Panc1 (cell line): Measurements from ENCODE around the gene TMEM271. TPM values are rescaled to one million over a fixed set of nuclear protein-coding genes. Genes with fewer than 3 reads are reported as not detected.

Experiments used
- ATAC-seq: fragments of 200-7000 bp; cut with Tn5 transposase; 2 replicates; pipeline ENCODE4 v1.9.1; 2020; ENCODE audit warnings: mild to moderate bottlenecking, moderate library complexity
- BruUV-seq: library from RNA; stranded (reverse); fragments of 400-500 nt; replicated peaks from 2 replicates; lab custom pipeline; 2021; lab: Mats Ljungman, UMichigan
- CTCF ChIA-PET: fragments of 300-600 bp; sonication (Branson Sonifier 250); formaldehyde crosslinking; loops from one replicate; lab custom pipeline; 2022; ENCODE audit warnings: antibody characterized with exemption; lab: Charles Lee
- POLR2A ChIA-PET: fragments of 300-600 bp; sonication (Branson Sonifier 250); formaldehyde crosslinking; loops from one replicate; lab custom pipeline; 2022; ENCODE audit warnings: antibody characterized with exemption; lab: Charles Lee
- DNase-seq: peaks from one replicate; pipeline ENCODE4 v3.0.0-alpha.2; 2010; ENCODE audit warnings: low read depth, low spot score
- H3K27ac ChIP-seq: 2 replicates; pipeline ENCODE4 v1.5.1; 2011; ENCODE audit warnings: mild to moderate bottlenecking, low read length, inconsistent platforms
- H3K27me3 ChIP-seq: fragments of 200-500 bp; sonication (Bioruptor generic); 2 replicates; pipeline ENCODE4 v1.6.0; 2014; ENCODE audit warnings: low read length, inconsistent platforms; ENCODE audit not compliant: control insufficient read depth, insufficient read depth
- H3K36me3 ChIP-seq: fragments of 200-500 bp; sonication (Bioruptor generic); 2 replicates; pipeline ENCODE4 v1.5.1; 2014; ENCODE audit warnings: inconsistent platforms, mild to moderate bottlenecking, low read length, moderate library complexity; ENCODE audit not compliant: control insufficient read depth, insufficient read depth
- H3K4me1 ChIP-seq: 2 replicates; pipeline ENCODE4 v1.5.1; 2011; ENCODE audit warnings: inconsistent platforms, mild to moderate bottlenecking, low read length, moderate library complexity; ENCODE audit not compliant: control insufficient read depth, insufficient read depth
- H3K4me3 ChIP-seq, 2 experiments: 2 replicates each; pipeline ENCODE4 v1.5.1; 2011 to 2012; ENCODE audit warnings: low read depth in 2 of 2, low read length in 2 of 2, mild to moderate bottlenecking in 2 of 2, inconsistent platforms in 1 of 2, moderate library complexity in 1 of 2
- H3K9me3 ChIP-seq: fragments of 200-500 bp; sonication (Bioruptor generic); 2 replicates; pipeline ENCODE4 v1.5.1; 2014; ENCODE audit warnings: low read depth, mild to moderate bottlenecking, inconsistent platforms, low read length, moderate library complexity; ENCODE audit not compliant: control insufficient read depth, insufficient read depth
- POLR2AphosphoS5 ChIP-seq: IDR thresholded peaks from 2 replicates; pipeline ENCODE4 v1.6.1; 2012; ENCODE audit warnings: mild to moderate bottlenecking, low read depth, low read length, moderate library complexity
- SIN3A ChIP-seq: IDR thresholded peaks from 2 replicates; pipeline ENCODE4 v1.6.1; 2012; ENCODE audit warnings: low read depth, mild to moderate bottlenecking, low read length, moderate library complexity, borderline replicate concordance; ENCODE audit not compliant: insufficient read depth
- TCF7L2 ChIP-seq: IDR thresholded peaks from 2 replicates; pipeline ENCODE4 v1.6.1; 2011; ENCODE audit warnings: mild to moderate bottlenecking, low read depth, low read length, inconsistent platforms
- in situ Hi-C: cut with HindIII; loops from 2 replicates; pipeline ENCODE4 v1.10.0; 2016; ENCODE audit warnings: low sequenced_read_pairs, low pct_unique_long_range_greater_than_20kb
- intact Hi-C: fragments of 100-400 bp; cut with micrococcal nuclease; formaldehyde crosslinking; loops from one replicate; pipeline ENCODE4 v1.10.0; 2022; ENCODE audit not compliant: unreplicated experiment
- total RNA-seq: library from RNA; stranded (reverse); gene quantifications from one replicate; pipeline ENCODE4 v1.2.1, GENCODE V29; 2021; ENCODE audit not compliant: unreplicated experiment
- TF ChIP-seq, protein P1 (sequence below), 2 experiments: IDR thresholded peaks; 2 replicates each; pipeline ENCODE4 v1.6.1; 2011 to 2012; ENCODE audit warnings: low read depth in 2 of 2, control low read depth in 1 of 2, low read length in 1 of 2, mild to moderate bottlenecking in 1 of 2, moderate library complexity in 1 of 2; ENCODE audit not compliant: insufficient read depth in 1 of 2
- TF ChIP-seq, protein P2 (sequence below): fragments of 450-650 bp; IDR thresholded peaks from 2 replicates; pipeline ENCODE4 v1.5.1; 2017; ENCODE audit warnings: mild to moderate bottlenecking

TMEM271 gene
- total RNA-seq, 1 experiment from 2014 or later = not detected

DNA sequence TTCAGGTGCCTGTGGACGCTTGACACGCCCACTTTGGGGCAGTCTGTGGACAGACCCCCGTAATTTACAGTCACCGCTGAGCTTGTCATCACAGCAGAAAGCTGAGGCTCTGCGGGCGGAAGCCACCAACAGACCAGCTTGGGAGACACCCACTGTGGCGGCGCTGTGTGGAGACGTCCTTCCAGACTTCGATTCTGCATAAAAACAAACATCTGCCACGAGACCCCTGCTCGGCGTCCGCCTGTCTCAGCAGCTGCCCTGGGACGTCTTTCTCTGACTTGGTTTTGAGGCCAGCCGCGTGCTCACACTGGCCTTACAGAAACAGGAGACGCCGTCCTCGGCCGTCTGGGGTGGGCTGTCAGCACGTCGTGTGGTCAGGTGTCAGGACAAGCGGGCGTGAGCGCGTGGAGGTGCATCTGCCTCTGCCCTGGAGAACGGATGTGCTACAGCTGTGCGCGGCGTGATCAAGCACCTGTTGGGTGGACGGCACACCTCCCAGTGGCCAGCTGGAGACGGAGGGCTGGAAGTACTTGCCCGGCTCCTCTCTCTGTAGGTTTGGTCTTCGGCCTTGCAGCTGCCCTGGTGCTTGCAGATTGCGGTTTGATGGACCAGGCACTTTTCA lies 39.6 kb downstream of the TMEM271 start:
- in situ Hi-C loops = no loop called here
- POLR2A ChIA-PET = no interaction called here
- BruUV-seq = no TSS peak

DNA sequence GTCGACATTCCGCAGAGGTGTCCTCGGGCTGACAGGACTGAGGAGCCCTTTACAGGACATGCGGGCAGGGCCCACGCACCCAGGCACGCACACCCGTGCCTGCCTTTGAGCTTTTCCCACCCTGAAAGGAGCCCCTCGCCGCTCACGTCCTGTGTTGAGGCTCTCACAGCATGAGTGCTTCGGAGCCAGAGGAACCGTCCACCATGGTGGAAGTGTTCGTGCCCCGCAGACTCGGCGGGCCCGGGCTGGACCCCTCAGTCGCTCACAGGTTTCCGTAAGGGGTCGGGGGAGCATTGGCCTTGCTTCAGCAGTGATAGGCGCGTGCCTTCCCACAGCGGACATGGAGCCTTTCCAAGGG lies 40.2 kb downstream of the TMEM271 start:
- POLR2A ChIA-PET = no interaction called here

More for the DNA sequence above, 39.6 kb downstream of the TMEM271 start:
- H3K9me3 ChIP-seq = no peaks in the 10 kb centered on the region
- no peak overlapping the region for H3K4me3 ChIP-seq
- no peak for DNase-seq
- H3K4me1 ChIP-seq = no peaks in the 10 kb centered on the region
- H3K27me3 ChIP-seq = no peaks in the 10 kb centered on the region
- ATAC-seq = no peak
- intact Hi-C loops = no loop called here
- TF ChIP-seq, protein P1, sequence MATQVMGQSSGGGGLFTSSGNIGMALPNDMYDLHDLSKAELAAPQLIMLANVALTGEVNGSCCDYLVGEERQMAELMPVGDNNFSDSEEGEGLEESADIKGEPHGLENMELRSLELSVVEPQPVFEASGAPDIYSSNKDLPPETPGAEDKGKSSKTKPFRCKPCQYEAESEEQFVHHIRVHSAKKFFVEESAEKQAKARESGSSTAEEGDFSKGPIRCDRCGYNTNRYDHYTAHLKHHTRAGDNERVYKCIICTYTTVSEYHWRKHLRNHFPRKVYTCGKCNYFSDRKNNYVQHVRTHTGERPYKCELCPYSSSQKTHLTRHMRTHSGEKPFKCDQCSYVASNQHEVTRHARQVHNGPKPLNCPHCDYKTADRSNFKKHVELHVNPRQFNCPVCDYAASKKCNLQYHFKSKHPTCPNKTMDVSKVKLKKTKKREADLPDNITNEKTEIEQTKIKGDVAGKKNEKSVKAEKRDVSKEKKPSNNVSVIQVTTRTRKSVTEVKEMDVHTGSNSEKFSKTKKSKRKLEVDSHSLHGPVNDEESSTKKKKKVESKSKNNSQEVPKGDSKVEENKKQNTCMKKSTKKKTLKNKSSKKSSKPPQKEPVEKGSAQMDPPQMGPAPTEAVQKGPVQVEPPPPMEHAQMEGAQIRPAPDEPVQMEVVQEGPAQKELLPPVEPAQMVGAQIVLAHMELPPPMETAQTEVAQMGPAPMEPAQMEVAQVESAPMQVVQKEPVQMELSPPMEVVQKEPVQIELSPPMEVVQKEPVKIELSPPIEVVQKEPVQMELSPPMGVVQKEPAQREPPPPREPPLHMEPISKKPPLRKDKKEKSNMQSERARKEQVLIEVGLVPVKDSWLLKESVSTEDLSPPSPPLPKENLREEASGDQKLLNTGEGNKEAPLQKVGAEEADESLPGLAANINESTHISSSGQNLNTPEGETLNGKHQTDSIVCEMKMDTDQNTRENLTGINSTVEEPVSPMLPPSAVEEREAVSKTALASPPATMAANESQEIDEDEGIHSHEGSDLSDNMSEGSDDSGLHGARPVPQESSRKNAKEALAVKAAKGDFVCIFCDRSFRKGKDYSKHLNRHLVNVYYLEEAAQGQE (IDR thresholded peaks at IDR 0.05; ENCODE audit: insufficient read depth in 1 of 2, low read depth in 2 of 2, low read length in 1 of 2) = no peak
- TF ChIP-seq TCF7L2 (no peak), POLR2AphosphoS5 (no peak), SIN3A (no peak)
- TF ChIP-seq, protein P2, sequence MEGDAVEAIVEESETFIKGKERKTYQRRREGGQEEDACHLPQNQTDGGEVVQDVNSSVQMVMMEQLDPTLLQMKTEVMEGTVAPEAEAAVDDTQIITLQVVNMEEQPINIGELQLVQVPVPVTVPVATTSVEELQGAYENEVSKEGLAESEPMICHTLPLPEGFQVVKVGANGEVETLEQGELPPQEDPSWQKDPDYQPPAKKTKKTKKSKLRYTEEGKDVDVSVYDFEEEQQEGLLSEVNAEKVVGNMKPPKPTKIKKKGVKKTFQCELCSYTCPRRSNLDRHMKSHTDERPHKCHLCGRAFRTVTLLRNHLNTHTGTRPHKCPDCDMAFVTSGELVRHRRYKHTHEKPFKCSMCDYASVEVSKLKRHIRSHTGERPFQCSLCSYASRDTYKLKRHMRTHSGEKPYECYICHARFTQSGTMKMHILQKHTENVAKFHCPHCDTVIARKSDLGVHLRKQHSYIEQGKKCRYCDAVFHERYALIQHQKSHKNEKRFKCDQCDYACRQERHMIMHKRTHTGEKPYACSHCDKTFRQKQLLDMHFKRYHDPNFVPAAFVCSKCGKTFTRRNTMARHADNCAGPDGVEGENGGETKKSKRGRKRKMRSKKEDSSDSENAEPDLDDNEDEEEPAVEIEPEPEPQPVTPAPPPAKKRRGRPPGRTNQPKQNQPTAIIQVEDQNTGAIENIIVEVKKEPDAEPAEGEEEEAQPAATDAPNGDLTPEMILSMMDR = no peak
- H3K36me3 ChIP-seq = no peaks in the 10 kb centered on the region
- H3K27ac ChIP-seq = no peak overlapping the region
- CTCF ChIA-PET = no interaction called here

More for the DNA sequence above, 40.2 kb downstream of the TMEM271 start:
- CTCF ChIA-PET = no interaction called here
- Histone ChIP-seq H3K4me3 (no peak overlapping the region), H3K9me3 (no peaks in the 10 kb centered on the region), H3K4me1 (no peaks in the 10 kb centered on the region), H3K27ac (no peak overlapping the region), H3K36me3 (no peaks in the 10 kb centered on the region), H3K27me3 (no peaks in the 10 kb centered on the region)
- DNase-seq (no peak), ATAC-seq (no peak)
- intact Hi-C loops (no loop called here), in situ Hi-C loops (no loop called here)
- no peak for TF ChIP-seq POLR2AphosphoS5
- TF ChIP-seq TCF7L2 = no peak
- TF ChIP-seq, protein P1 (IDR thresholded peaks at IDR 0.05; ENCODE audit: insufficient read depth in 1 of 2, low read depth in 2 of 2, low read length in 1 of 2) = no peak
- TF ChIP-seq, protein P2 = no peak
- TF ChIP-seq SIN3A = no peak
- BruUV-seq = no TSS peak
